HEK293 (cell line): ENCODE data around the gene HSD17B10.

ENCODE experiments used
- CTCF ChIA-PET: fragments of 350-600 bp; formaldehyde crosslinking; extraction: SDS; loops from one replicate; lab custom pipeline; 2021; ENCODE audit warnings: antibody characterized with exemption; lab: Yijun Ruan, JAX
- POLR2A ChIA-PET: fragments of 300-600 bp; formaldehyde crosslinking; extraction: SDS; loops from one replicate; lab custom pipeline; 2020; ENCODE audit warnings: antibody characterized with exemption, inconsistent platforms; lab: Yijun Ruan, JAX
- H3K27ac ChIP-seq: fragments of 200-500 bp; sonication (Bioruptor generic); 2 replicates; pipeline ENCODE4 v1.5.1; 2014; ENCODE audit warnings: low read depth, low read length, control low read depth, inconsistent platforms; ENCODE audit errors: extremely low read depth
- H3K36me3 ChIP-seq, 2 experiments: fragments of 200-500 bp in 1 of 2; sonication (Bioruptor generic) in 1 of 2; 1 replicate in 1 of 2; 2 replicates in 1 of 2; pipeline ENCODE4 v1.5.1; 2014 to 2017; ENCODE audit warnings: inconsistent platforms in 2 of 2, low read length in 2 of 2; ENCODE audit not compliant: control insufficient read depth in 2 of 2, insufficient read depth in 1 of 2
- H3K4me1 ChIP-seq: fragments of 200-500 bp; sonication (Bioruptor generic); 2 replicates; pipeline ENCODE4 v1.5.1; 2014; ENCODE audit warnings: mild to moderate bottlenecking, low read length, inconsistent platforms; ENCODE audit not compliant: control insufficient read depth, insufficient read depth
- H3K4me3 ChIP-seq: 2 replicates; pipeline ENCODE4 v1.5.1; 2011; ENCODE audit warnings: low read depth, mild to moderate bottlenecking, control low read depth, low read length, moderate library complexity
- H3K9me3 ChIP-seq: fragments of 200-500 bp; sonication (Bioruptor generic); 2 replicates; pipeline ENCODE4 v1.5.1; 2014; ENCODE audit warnings: low read depth, low read length, inconsistent platforms; ENCODE audit not compliant: control insufficient read depth, insufficient read depth
- CTCF ChIP-seq: fragments of 450-650 bp; formaldehyde crosslinking; IDR thresholded peaks from 2 replicates; pipeline ENCODE4 v1.5.1; 2016; ENCODE audit warnings: missing biosample characterization, missing genetic modification characterization
- HIC1 ChIP-seq: fragments of 450-650 bp; formaldehyde crosslinking; IDR thresholded peaks from 2 replicates; pipeline ENCODE4 v1.5.1; 2016; ENCODE audit warnings: missing biosample characterization, missing genetic modification characterization
- KLF7 ChIP-seq: fragments of 450-650 bp; formaldehyde crosslinking; IDR thresholded peaks from 2 replicates; pipeline ENCODE4 v1.5.1; 2016; ENCODE audit warnings: missing biosample characterization, missing genetic modification characterization, borderline replicate concordance
- PRDM1 ChIP-seq: fragments of 450-650 bp; formaldehyde crosslinking; IDR thresholded peaks from 2 replicates; pipeline ENCODE4; 2016; ENCODE audit warnings: missing biosample characterization, missing genetic modification characterization
- SALL2 ChIP-seq: fragments of 450-650 bp; formaldehyde crosslinking; IDR thresholded peaks from 2 replicates; pipeline ENCODE4 v1.5.0; 2017; ENCODE audit warnings: missing biosample characterization, mild to moderate bottlenecking, missing genetic modification characterization, borderline replicate concordance
- SP7 ChIP-seq: fragments of 450-650 bp; formaldehyde crosslinking; IDR thresholded peaks from 2 replicates; pipeline ENCODE4 v1.5.1; 2016; ENCODE audit warnings: missing biosample characterization, missing genetic modification characterization
- WT1 ChIP-seq: fragments of 450-650 bp; formaldehyde crosslinking; IDR thresholded peaks from 2 replicates; pipeline ENCODE4 v1.5.1; 2016; ENCODE audit warnings: missing biosample characterization, missing genetic modification characterization
- ZIC2 ChIP-seq: fragments of 450-650 bp; formaldehyde crosslinking; IDR thresholded peaks from 2 replicates; pipeline ENCODE4 v1.5.1; 2016; ENCODE audit warnings: missing biosample characterization, missing genetic modification characterization
- ZNF155 ChIP-seq: fragments of 450-650 bp; formaldehyde crosslinking; IDR thresholded peaks from 2 replicates; pipeline ENCODE4 v1.5.1; 2016; ENCODE audit warnings: missing biosample characterization, missing genetic modification characterization
- ZNF266 ChIP-seq: fragments of 450-650 bp; formaldehyde crosslinking; IDR thresholded peaks from 2 replicates; pipeline ENCODE4 v1.5.1; 2016; ENCODE audit warnings: missing biosample characterization, missing genetic modification characterization, low read depth
- ZNF302 ChIP-seq: fragments of 450-650 bp; formaldehyde crosslinking; IDR thresholded peaks from 2 replicates; pipeline ENCODE4 v1.5.1; 2016; ENCODE audit warnings: missing biosample characterization, missing genetic modification characterization, low read depth
- ZNF341 ChIP-seq: fragments of 450-650 bp; formaldehyde crosslinking; IDR thresholded peaks from 2 replicates; pipeline ENCODE4; 2016; ENCODE audit warnings: low read depth, missing biosample characterization, missing genetic modification characterization
- ZNF514 ChIP-seq: fragments of 450-650 bp; formaldehyde crosslinking; IDR thresholded peaks from 2 replicates; pipeline ENCODE4 v1.5.1; 2016; ENCODE audit warnings: missing biosample characterization, missing genetic modification characterization
- ZNF530 ChIP-seq: fragments of 450-650 bp; formaldehyde crosslinking; IDR thresholded peaks from 2 replicates; pipeline ENCODE4 v1.5.1; 2016; ENCODE audit warnings: low read depth, missing biosample characterization, missing genetic modification characterization
- ZNF548 ChIP-seq: fragments of 450-650 bp; formaldehyde crosslinking; IDR thresholded peaks from 2 replicates; pipeline ENCODE4 v1.5.1; 2016; ENCODE audit warnings: missing biosample characterization, missing genetic modification characterization
- ZNF621 ChIP-seq: fragments of 450-650 bp; formaldehyde crosslinking; IDR thresholded peaks from 2 replicates; pipeline ENCODE4 v1.5.1; 2017; ENCODE audit warnings: missing biosample characterization, missing genetic modification characterization
- ZNF707 ChIP-seq: fragments of 450-650 bp; formaldehyde crosslinking; IDR thresholded peaks from 2 replicates; pipeline ENCODE4 v1.5.1; 2016; ENCODE audit warnings: missing biosample characterization, missing genetic modification characterization
- ZNF768 ChIP-seq: fragments of 450-650 bp; formaldehyde crosslinking; IDR thresholded peaks from 2 replicates; pipeline ENCODE4 v1.5.1; 2018; ENCODE audit warnings: missing biosample characterization, mild to moderate bottlenecking, missing genetic modification characterization
- ZNF837 ChIP-seq: fragments of 450-650 bp; formaldehyde crosslinking; IDR thresholded peaks from 2 replicates; pipeline ENCODE4 v1.5.1; 2016; ENCODE audit warnings: missing biosample characterization, missing genetic modification characterization
- TF ChIP-seq, protein P1 (sequence below): fragments of 450-650 bp; formaldehyde crosslinking; IDR thresholded peaks from 2 replicates; pipeline ENCODE4 v1.5.1; 2016; ENCODE audit warnings: missing biosample characterization, missing genetic modification characterization
- TF ChIP-seq, protein P2 (sequence below): fragments of 450-650 bp; formaldehyde crosslinking; IDR thresholded peaks from 2 replicates; pipeline ENCODE4 v1.5.1; 2016; ENCODE audit warnings: missing biosample characterization, missing genetic modification characterization, low read depth
- TF ChIP-seq, protein P3 (sequence below): fragments of 450-650 bp; IDR thresholded peaks from 2 replicates; pipeline ENCODE4 v1.5.1; 2018; ENCODE audit warnings: missing biosample characterization, missing genetic modification characterization

Gene HSD17B10

DNA sequence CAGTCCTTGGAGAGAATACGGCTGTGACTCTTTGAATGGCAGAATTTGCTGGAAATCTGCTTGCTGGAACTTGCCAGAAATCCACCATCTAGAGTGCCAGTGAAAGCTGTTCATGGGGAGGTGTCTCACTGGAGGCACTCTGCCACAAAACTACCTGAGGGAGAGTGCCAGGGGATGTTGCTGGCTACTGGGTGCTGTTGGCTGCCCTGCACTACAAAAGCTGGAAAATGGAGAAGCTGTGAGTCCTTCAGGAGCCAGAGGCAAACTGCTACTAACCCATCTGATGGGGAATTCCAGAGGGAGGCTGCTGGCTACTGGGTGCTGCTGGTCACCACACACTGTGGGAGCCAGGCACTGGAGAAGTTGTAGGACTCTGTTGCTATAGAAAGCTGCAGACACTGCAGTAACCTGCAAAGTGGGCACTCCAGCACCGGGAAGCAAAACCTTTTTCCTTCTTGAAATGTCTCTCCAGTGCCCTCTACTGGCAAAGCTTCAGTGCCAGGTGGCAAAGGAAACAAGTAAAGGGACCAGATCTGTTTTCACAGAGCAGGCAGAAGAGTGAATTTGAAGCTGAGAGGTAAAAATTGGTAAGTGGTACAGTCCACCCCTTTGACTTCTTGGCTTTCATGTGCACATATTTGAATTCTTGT, 47.8 kb upstream of the HSD17B10 start (continued):
- TF ChIP-seq, protein P1, sequence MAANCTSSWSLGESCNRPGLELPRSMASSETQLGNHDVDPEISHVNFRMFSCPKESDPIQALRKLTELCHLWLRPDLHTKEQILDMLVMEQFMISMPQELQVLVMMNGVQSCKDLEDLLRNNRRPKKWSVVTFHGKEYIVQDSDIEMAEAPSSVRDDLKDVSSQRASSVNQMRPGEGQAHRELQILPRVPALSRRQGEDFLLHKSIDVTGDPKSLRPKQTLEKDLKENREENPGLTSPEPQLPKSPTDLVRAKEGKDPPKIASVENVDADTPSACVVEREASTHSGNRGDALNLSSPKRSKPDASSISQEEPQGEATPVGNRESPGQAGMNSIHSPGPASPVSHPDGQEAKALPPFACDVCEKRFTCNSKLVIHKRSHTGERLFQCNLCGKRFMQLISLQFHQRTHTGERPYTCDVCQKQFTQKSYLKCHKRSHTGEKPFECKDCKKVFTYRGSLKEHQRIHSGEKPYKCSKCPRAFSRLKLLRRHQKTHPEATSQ (tag by site-specific recombination): no peak

DNA sequence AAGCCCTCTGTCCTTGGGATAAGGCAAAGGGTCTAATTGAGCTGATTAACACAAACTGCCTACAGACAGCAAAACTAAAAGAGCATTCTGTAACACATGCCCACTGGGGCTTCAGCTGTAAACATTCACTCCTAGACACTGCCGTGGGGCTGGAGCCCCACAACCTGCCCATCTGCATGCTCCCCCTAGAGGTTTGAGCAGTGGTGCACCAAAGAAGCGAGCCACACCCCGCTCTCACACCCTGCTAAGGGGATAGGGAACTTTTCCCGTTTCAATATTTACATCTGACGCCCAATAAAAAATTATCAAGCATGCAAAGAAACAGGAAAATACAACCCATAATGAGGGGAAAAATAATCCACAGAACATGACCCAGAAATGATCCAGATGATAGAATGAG, 46.9 kb upstream of the HSD17B10 start:
- H3K9me3 ChIP-seq: no peaks in the 10 kb centered on the region
- H3K36me3 ChIP-seq: no peaks in the 10 kb centered on the region
- no peaks in the 10 kb centered on the region for H3K4me1 ChIP-seq
- no peak overlapping the region for H3K27ac ChIP-seq
- peak; percentile 40; the same call in 1 of the 2 replicates for TF ChIP-seq CTCF (tag by site-specific recombination)
- no peak for TF ChIP-seq ZNF707 (tag by site-specific recombination)
- 0 out of 2 replicates have a peak, but pooled peaks have one; percentile 33 for TF ChIP-seq KLF7 (tag by site-specific recombination)
- no peak for TF ChIP-seq WT1 (tag by site-specific recombination)
- TF ChIP-seq ZNF341 (tag by site-specific recombination): no peak
- TF ChIP-seq ZIC2 (tag by site-specific recombination): no peak
- TF ChIP-seq, protein P2, sequence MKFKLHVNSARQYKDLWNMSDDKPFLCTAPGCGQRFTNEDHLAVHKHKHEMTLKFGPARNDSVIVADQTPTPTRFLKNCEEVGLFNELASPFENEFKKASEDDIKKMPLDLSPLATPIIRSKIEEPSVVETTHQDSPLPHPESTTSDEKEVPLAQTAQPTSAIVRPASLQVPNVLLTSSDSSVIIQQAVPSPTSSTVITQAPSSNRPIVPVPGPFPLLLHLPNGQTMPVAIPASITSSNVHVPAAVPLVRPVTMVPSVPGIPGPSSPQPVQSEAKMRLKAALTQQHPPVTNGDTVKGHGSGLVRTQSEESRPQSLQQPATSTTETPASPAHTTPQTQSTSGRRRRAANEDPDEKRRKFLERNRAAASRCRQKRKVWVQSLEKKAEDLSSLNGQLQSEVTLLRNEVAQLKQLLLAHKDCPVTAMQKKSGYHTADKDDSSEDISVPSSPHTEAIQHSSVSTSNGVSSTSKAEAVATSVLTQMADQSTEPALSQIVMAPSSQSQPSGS (tag by site-specific recombination): no peak
- TF ChIP-seq SALL2 (tag by site-specific recombination): no peak
- TF ChIP-seq HIC1 (tag by site-specific recombination): no peak
- TF ChIP-seq ZNF548 (tag by site-specific recombination): no peak
- no peak for TF ChIP-seq PRDM1
- TF ChIP-seq ZNF266 (tag by site-specific recombination): no peak
- TF ChIP-seq ZNF155: no peak
- no peak overlapping the region for H3K4me3 ChIP-seq
- ChIA-PET CTCF (interaction anchor here (0.8 to 9.9 kb wide), 23 partner anchors 10 to 199 kb away, joined by 3 to 203 read pairs (median 6); partner anchors contain the start of genes RIBC1 and SMC1A), POLR2A (no interaction called here)

GRCh38 chrX:53479301-53479700, 45.1 kb upstream of the HSD17B10 start:
- no peaks in the 10 kb centered on the region for H3K9me3 ChIP-seq
- no peaks in the 10 kb centered on the region for H3K36me3 ChIP-seq
- TF ChIP-seq ZNF514 (no peak), ZNF302 (tag by site-specific recombination) (no peak), ZNF621 (tag by site-specific recombination) (no peak), SP7 (no peak), ZNF768 (tag by site-specific recombination) (no peak), ZNF530 (tag by site-specific recombination) (no peak), ZNF837 (tag by site-specific recombination) (no peak)
- TF ChIP-seq, protein P3, sequence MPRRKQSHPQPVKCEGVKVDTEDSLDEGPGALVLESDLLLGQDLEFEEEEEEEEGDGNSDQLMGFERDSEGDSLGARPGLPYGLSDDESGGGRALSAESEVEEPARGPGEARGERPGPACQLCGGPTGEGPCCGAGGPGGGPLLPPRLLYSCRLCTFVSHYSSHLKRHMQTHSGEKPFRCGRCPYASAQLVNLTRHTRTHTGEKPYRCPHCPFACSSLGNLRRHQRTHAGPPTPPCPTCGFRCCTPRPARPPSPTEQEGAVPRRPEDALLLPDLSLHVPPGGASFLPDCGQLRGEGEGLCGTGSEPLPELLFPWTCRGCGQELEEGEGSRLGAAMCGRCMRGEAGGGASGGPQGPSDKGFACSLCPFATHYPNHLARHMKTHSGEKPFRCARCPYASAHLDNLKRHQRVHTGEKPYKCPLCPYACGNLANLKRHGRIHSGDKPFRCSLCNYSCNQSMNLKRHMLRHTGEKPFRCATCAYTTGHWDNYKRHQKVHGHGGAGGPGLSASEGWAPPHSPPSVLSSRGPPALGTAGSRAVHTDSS (tag by site-specific recombination): no peak
- TF ChIP-seq, all 188 proteins: peak for 0
- CTCF ChIA-PET: interaction anchor here (0.6 to 9.9 kb wide), 7 partner anchors 8 to 210 kb away, joined by 3 to 203 read pairs (median 3); partner anchors contain the start of gene IQSEC2
- H3K4me3 ChIP-seq: no peak overlapping the region
- no peaks in the 10 kb centered on the region for H3K4me1 ChIP-seq
- POLR2A ChIA-PET: no interaction called here
- no peak overlapping the region for H3K27ac ChIP-seq
